ENCODE measurements around the gene YPEL2.

GRCh38 chr17:59378675-59379074, 47.2 kb downstream of the YPEL2 start:
- TF ChIP-seq CTCF (IDR thresholded peaks at IDR 0.05; ENCODE audit: insufficient read depth, low read depth, low read length) (no peak), EZH2 (IDR thresholded peaks at IDR 0.05; ENCODE audit: insufficient read depth, low read length) (no peak)

Measured in astrocyte (in vitro differentiated cells and primary cell).